Suprapubic skin (tissue), 3 donors: ENCODE data around the gene SUPT4H1.

Source experiments
- POLR2AphosphoS5 ChIP-seq, 3 donors: sonication (generic); formaldehyde crosslinking; IDR thresholded peaks; one replicate each; pipeline ENCODE4 v1.6.1; 2017; ENCODE audit warnings: antibody characterized with exemption in 3 of 3
- TF ChIP-seq, protein P1 (sequence below), 2 donors: fragments of 200-600 bp in 1 of 2; fragments of 450-650 bp in 1 of 2; sonication (generic) in 1 of 2; IDR thresholded peaks; one replicate each; pipeline ENCODE4 v1.5.1; 2016 to 2019; ENCODE audit warnings: antibody characterized with exemption in 2 of 2, mild to moderate bottlenecking in 1 of 2, moderate library complexity in 1 of 2

DNA sequence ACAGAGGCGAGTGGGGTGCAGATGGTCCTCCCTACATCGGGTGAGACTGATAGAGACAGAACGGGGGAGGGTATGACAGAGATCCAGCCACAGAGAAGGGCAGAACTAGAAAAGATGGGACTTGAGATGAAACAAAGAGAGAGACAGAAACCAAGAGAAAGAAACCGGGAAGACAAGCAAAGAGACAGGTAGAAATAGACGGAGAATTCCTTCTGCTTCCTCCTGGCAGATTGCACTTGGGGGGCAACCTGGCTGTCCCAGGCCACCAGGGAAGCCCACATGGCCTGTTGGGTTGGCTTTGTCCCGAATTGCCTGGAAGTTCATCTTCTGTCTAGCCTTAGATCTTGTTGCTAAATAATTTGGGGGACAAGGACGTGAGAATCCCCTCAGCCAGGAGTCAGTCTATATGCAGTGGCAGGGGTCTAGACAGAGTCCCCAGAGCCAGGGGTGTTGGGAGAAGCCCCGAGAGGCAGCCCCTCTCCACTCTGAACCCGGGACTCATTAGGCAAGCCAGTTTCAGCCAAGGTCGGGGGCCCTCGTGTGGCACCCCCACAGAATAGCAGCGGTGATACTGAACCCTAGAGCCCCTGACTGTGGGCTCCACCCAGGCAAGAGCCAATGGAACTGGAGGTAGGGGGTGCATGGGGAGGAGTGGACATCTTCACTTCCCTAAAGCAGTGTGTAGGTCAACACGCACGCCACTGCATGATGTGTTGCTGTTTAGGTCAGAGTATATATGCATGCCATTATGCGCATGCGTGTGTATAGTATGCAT, 22.8 kb downstream of the SUPT4H1 start:
- TF ChIP-seq, protein P1, sequence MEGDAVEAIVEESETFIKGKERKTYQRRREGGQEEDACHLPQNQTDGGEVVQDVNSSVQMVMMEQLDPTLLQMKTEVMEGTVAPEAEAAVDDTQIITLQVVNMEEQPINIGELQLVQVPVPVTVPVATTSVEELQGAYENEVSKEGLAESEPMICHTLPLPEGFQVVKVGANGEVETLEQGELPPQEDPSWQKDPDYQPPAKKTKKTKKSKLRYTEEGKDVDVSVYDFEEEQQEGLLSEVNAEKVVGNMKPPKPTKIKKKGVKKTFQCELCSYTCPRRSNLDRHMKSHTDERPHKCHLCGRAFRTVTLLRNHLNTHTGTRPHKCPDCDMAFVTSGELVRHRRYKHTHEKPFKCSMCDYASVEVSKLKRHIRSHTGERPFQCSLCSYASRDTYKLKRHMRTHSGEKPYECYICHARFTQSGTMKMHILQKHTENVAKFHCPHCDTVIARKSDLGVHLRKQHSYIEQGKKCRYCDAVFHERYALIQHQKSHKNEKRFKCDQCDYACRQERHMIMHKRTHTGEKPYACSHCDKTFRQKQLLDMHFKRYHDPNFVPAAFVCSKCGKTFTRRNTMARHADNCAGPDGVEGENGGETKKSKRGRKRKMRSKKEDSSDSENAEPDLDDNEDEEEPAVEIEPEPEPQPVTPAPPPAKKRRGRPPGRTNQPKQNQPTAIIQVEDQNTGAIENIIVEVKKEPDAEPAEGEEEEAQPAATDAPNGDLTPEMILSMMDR (IDR thresholded peaks at IDR 0.05), result no peak
- no peak for TF ChIP-seq POLR2AphosphoS5 (IDR thresholded peaks at IDR 0.05)
